Measurements from ENCODE around the gene PTPRM. TPM values are rescaled to one million over a fixed set of nuclear protein-coding genes. Genes with fewer than 3 reads are reported as not detected.

The PTPRM gene
- polyA plus RNA-seq, 1 donor from 2014 or later = 126 TPM

DNA sequence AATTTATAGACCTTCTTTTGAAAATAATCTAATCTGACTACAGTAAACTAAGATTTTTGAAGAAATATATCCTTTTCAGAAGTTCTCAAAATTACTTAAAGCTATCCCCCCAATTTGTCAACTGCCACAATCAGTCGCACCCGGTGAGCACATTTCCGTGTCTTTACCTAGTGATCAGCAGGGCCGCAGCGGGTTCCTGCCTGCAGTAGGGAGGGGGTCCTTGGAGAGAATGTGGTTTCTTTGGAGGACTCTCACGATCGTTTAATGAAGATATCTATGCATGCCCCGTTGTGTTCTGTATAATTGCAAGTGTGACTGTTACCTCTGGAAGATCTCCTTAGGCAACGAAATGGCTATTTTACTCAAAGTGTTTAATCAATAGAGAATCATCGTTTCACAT lies 790.2 kb downstream of the PTPRM start:
- Histone ChIP-seq H3K9me3 (ENCODE audit: low read length) (no peaks in the 10 kb centered on the region), H3K4me3 (ENCODE audit: low read length) (no peak overlapping the region), H3K27ac (ENCODE audit: low read length) (no peak overlapping the region), H3K4me2 (ENCODE audit: low read length) (no peak overlapping the region), H3K9me2 (ENCODE audit: insufficient read depth, low read length) (no peaks in the 10 kb centered on the region), H3K9ac (ENCODE audit: low read length) (no peak overlapping the region), H3K36me3 (ENCODE audit: insufficient read depth, low read length) (no peaks in the 10 kb centered on the region), H2AFZ (ENCODE audit: low read depth, low read length) (no peak overlapping the region), H3K27me3 (ENCODE audit: insufficient read depth, low read depth, low read length) (no peaks in the 10 kb centered on the region), H3K79me2 (replicated peaks; ENCODE audit: insufficient read depth, low read length) (no peaks in the 10 kb centered on the region), H4K20me1 (ENCODE audit: insufficient read depth) (no peaks in the 10 kb centered on the region), H3F3A (ENCODE audit: insufficient read depth, low read length, poor library complexity, severe bottlenecking) (no peaks in the 10 kb centered on the region)
- TF ChIP-seq EP300 (conservative IDR thresholded peaks at IDR 0.05; ENCODE audit: poor library complexity, severe bottlenecking) (no peak), MXI1 (conservative IDR thresholded peaks at IDR 0.05; ENCODE audit: poor library complexity, severe bottlenecking) (no peak), SMC3 (conservative IDR thresholded peaks at IDR 0.05; ENCODE audit: poor library complexity) (no peak), TAF1 (IDR thresholded peaks at IDR 0.05; ENCODE audit: low read depth) (no peak)
- TF ChIP-seq, protein P1, sequence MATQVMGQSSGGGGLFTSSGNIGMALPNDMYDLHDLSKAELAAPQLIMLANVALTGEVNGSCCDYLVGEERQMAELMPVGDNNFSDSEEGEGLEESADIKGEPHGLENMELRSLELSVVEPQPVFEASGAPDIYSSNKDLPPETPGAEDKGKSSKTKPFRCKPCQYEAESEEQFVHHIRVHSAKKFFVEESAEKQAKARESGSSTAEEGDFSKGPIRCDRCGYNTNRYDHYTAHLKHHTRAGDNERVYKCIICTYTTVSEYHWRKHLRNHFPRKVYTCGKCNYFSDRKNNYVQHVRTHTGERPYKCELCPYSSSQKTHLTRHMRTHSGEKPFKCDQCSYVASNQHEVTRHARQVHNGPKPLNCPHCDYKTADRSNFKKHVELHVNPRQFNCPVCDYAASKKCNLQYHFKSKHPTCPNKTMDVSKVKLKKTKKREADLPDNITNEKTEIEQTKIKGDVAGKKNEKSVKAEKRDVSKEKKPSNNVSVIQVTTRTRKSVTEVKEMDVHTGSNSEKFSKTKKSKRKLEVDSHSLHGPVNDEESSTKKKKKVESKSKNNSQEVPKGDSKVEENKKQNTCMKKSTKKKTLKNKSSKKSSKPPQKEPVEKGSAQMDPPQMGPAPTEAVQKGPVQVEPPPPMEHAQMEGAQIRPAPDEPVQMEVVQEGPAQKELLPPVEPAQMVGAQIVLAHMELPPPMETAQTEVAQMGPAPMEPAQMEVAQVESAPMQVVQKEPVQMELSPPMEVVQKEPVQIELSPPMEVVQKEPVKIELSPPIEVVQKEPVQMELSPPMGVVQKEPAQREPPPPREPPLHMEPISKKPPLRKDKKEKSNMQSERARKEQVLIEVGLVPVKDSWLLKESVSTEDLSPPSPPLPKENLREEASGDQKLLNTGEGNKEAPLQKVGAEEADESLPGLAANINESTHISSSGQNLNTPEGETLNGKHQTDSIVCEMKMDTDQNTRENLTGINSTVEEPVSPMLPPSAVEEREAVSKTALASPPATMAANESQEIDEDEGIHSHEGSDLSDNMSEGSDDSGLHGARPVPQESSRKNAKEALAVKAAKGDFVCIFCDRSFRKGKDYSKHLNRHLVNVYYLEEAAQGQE (IDR thresholded peaks at IDR 0.05; ENCODE audit: borderline replicate concordance) = no peak
- TF ChIP-seq, protein P2, sequence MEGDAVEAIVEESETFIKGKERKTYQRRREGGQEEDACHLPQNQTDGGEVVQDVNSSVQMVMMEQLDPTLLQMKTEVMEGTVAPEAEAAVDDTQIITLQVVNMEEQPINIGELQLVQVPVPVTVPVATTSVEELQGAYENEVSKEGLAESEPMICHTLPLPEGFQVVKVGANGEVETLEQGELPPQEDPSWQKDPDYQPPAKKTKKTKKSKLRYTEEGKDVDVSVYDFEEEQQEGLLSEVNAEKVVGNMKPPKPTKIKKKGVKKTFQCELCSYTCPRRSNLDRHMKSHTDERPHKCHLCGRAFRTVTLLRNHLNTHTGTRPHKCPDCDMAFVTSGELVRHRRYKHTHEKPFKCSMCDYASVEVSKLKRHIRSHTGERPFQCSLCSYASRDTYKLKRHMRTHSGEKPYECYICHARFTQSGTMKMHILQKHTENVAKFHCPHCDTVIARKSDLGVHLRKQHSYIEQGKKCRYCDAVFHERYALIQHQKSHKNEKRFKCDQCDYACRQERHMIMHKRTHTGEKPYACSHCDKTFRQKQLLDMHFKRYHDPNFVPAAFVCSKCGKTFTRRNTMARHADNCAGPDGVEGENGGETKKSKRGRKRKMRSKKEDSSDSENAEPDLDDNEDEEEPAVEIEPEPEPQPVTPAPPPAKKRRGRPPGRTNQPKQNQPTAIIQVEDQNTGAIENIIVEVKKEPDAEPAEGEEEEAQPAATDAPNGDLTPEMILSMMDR (IDR thresholded peaks at IDR 0.05; ENCODE audit: poor library complexity, severe bottlenecking) = no peak

GRCh38 chr18:8358033-8358765 lies 791.1 kb downstream of the PTPRM start:
- peak overlapping the region; percentile 13 for H3K9ac ChIP-seq (ENCODE audit: low read length)
- no peaks in the 10 kb centered on the region for H3K36me3 ChIP-seq (ENCODE audit: insufficient read depth, low read length)
- H2AFZ ChIP-seq (ENCODE audit: low read depth, low read length) = no peak overlapping the region
- peak overlapping the region; percentile 6 for H3K4me3 ChIP-seq (ENCODE audit: low read length)
- no peaks in the 10 kb centered on the region for H3K27me3 ChIP-seq (ENCODE audit: insufficient read depth, low read depth, low read length)
- H4K20me1 ChIP-seq (ENCODE audit: insufficient read depth) = no peaks in the 10 kb centered on the region
- TF ChIP-seq SMC3 (conservative IDR thresholded peaks at IDR 0.05; ENCODE audit: poor library complexity) = no peak
- no peak for TF ChIP-seq MXI1 (conservative IDR thresholded peaks at IDR 0.05; ENCODE audit: poor library complexity, severe bottlenecking)
- TF ChIP-seq POLR2AphosphoS5 (IDR thresholded peaks at IDR 0.05) = no peak
- no peak for TF ChIP-seq TAF1 (IDR thresholded peaks at IDR 0.05; ENCODE audit: low read depth)
- TF ChIP-seq, protein P1 (IDR thresholded peaks at IDR 0.05; ENCODE audit: borderline replicate concordance) = no peak
- TF ChIP-seq RAD21 (conservative IDR thresholded peaks at IDR 0.05) = no peak
- H3K9me3 ChIP-seq (ENCODE audit: low read length) = no peaks in the 10 kb centered on the region
- peak overlapping the region; percentile 16 for H3K4me2 ChIP-seq (ENCODE audit: low read length)
- no peaks in the 10 kb centered on the region for H3K79me2 ChIP-seq (replicated peaks; ENCODE audit: insufficient read depth, low read length)
- H3K9me2 ChIP-seq (ENCODE audit: insufficient read depth, low read length) = no peaks in the 10 kb centered on the region
- H3F3A ChIP-seq (ENCODE audit: insufficient read depth, low read length, poor library complexity, severe bottlenecking) = no peaks in the 10 kb centered on the region
- peak overlapping the region; percentile 26 for H3K27ac ChIP-seq (ENCODE audit: low read length)
